ENCODE results near the gene HDAC10.

Gene HDAC10

DNA sequence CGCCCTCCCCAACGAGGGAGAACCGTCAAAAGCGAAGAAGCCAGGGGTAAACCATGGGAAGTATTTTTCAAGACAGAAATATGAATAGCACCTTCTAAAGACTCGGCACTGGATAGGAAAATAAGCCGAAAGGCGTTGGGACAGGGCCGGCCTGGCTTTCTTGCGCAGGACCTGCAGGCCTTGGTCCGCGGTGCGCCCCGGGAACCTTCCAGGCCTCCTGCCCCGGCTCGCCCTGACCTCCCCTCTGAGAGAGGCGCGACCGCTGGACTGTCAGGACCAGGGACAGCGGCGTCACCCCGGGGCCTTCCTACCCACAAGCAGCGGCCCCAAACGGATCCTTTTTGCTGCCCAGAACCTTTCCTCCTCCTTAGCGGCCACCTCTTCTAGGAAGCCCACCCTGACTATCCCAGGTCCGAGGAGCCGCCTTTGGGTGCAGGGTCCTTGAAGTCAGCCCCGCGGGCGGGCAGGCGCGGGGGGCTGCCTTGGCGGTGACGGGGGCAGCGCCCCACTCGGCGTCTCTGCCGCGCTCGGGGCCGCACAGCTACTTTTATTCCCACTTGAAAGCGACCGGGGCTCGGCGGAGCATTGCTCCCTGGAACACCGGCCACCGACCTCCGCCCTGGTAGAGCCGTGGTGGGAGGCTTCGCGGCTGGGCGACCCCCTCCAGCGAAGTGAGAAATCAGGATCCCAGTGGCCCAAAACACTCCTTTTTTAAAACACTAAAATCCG is 19.8 kb upstream of the HDAC10 start:
- peak; percentile 63 to 66 for DNase-seq (ENCODE audit: low read depth in 2 of 2)

DNA sequence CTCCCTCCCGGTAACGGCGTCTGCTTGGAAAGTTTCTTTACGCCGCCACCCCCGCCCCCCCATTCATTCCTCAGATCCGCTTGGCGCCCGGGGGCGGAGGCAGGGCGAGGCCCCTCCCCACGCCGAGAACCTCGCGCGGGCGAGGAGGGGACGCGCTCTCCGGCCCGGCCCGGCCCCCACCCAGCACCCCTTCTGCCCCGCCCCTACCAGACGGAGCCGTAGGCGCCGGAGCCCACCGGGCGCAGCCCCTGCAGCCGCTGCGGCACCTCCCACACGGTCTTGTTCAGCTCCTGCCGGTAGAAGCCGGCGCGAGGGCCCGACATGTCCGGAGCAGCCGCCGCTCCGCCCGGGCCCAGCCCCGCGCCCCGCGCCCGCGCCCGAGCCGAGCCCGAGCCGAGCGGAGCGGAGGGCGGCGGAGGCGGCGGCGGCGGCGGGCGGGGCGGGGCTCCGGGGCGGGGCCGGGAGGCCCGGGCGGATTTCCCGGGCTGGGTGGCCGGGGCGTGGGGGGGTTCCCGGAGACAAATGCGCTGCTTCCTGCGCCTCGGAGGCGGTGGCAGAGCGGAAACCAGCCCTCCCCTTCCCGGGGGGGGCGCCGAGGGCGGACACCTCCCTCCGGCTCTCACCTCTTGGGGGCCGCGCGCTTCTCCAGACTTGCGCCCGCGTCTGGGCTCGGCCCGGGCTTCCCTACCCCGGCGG is 19.1 kb upstream of the HDAC10 start, which contains the start of gene MAPK11:
Gene MAPK11, minus strand, starts transcription at position 411 of the 696 bp plus-strand sequence. Its CDS starts 88 bp downstream, at position 323.
- peak; percentile 38 to 63 for DNase-seq (ENCODE audit: low read depth in 2 of 2)

DNA sequence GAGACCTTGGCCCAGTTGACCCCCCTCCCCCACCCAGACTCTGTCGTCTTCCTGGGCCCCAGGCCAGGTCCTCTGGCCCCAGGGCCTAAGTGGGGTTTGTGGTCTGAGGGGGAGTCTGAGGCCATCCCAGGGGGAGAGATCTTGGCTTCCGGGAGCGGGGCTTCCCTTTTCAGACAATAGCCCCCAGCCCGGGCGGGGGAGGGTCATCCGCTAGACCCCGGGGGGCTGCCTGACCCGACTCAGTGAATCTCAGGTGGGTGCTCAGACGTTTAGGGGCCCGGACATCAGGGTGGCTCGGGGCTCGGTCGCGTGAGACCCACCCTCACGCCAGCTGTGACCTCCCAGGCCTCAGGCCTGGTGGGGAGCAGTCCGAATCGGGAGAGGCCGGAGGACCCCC is 18.5 kb upstream of the HDAC10 start:
- no peak for DNase-seq (ENCODE audit: low read depth in 2 of 2)

DNA sequence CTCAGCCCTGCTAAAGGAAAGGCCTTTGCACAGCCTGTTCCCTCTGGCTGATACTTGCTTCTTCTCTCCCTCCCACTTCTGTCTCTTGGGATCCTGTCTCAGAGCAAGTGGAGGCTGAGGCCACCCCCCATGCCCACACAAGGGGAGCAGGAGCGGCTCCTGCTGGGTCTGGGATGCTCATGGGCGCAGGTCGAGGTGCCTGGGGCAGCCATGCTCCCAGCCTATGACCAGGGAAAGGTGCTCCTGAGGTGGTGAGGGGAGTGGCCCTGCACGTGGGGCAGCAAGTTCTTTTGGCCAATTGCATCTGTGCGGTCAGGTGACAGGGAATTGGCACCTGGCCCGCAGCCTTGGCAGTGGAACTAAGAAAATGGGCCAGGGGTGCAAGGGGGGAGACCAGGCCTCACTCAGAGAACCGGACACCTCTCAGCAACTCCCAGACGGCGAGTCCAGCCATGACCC is 17.6 kb upstream of the HDAC10 start:
- no peak for DNase-seq (ENCODE audit: low read depth in 2 of 2)

DNA sequence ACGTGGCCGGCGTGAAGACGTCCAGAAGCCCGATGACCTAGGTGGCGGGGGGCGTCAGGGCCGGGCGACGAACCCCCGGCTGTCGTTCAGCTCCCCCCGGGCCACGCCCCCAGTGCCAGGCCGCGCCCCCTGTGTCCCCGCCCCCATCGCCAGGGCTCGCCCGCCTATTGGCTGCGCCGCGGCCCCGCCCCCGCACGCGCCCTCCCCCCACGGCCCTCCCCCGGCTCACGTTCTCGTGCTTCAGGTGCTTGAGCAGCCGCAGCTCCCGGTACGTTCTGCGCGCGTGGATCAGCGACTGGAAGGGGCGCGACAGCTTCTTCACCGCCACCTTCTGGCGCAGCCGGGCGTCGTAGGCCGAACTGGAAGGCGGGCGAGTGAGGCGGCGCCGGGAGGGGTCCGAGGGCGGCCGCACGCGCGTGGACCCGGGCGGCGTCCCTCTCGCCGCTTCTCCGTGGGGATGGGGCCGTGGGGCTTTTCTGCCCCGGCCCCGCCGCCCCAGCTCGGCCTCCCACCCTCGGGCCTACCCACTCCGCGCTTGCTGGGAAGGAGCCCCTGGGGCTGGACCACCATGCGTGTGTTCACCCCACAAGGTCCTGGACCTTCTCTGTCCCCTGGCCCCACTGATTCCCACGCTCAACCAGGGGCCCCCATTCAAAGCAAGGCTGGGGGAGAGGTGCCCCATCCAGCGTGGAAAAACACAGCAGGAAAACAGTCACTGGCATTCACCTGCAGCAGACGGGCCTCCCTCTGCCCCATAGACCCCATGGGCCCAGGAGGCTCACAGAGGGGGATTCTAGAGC is 16.7 kb upstream of the HDAC10 start:
- DNase-seq (ENCODE audit: low read depth in 2 of 2), result peak; percentile 50 to 64

DNA sequence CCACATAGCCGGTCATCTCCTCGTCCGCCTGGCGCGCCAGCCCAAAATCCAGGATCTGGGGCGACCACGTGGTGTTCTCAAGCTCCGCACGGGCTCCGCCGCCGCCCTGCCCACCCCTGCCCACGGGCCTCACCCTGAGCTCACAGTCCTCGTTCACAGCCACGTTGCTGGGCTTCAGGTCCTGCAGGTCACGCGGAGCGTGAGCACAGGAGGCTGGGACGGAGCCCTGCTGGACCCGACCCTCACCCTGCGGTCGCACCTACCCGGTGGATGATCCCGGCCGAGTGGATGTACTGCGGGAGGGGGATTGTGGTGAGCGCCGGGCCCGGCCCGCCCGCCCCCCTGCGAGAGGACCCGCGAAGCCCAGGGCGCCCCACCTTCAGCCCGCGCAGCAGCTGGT is 15.9 kb upstream of the HDAC10 start:
- DNase-seq (ENCODE audit: low read depth in 2 of 2), result no peak

DNA sequence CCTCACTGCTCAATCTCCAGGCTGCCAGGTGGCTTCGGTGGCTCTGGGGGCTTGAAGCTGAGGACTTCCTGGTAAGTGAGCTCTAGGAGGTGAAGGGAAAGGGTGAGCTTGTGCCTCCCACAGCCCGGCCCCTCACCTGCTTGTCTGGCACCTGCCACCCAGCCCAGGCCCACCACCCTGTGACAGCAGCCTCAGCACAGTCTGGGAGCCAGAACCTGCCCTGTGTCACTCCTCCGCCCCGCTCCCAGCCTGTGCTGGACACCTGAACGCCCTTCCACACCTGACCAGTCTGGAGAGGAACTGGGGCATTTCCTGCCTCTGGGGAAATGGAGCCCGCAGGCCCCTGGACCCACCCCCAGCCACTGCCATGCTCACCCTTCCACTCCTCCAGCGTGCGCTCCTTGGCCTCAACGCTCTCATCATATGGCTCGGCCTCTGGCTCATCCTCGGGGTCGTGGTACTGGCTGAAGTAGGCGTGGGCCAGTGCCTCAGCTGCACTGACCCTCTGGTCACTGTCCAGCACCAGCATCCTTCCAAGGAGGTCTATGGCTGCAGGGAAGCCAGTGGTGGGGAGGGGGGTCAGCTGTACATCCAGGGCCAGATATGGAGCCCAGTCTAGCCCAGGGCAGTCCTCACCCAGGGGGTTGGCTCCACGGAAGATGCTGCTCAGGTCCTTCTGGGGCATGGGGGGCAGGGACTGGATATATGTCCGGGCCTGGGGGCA is 14.0 kb upstream of the HDAC10 start:
- no peak for DNase-seq (ENCODE audit: low read depth in 2 of 2)

DNA sequence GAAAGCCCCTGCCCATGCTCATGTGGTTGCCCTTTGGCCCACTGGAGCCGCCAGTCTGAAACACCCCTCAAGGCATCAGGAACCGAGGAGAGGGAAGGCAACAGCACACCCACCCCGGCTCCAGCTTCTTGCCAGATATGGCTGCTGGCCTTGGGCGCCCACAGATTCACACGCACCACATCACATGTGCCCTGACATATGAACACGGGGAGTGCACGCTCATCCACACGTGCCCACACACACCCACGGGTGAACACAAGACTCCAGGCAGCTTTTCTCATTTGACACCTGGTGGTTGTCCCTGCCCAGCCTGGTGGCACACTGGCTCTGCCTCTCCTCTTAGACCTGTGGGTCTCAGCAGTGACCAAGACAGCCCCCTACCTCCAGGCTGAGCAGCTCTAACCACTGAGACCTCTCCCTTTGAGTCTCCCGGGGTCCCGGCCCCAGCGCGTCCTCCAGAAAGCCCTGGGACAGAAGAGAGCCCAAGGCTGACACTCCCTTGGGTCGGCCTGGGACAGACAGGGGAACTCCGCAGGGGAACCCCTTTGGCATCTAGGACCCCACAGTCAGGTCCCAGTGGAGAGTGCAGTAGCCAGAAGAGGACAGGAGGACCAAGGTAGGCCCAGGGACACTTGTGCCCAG is 13.2 kb upstream of the HDAC10 start:
- no peak for DNase-seq (ENCODE audit: low read depth in 2 of 2)

DNA sequence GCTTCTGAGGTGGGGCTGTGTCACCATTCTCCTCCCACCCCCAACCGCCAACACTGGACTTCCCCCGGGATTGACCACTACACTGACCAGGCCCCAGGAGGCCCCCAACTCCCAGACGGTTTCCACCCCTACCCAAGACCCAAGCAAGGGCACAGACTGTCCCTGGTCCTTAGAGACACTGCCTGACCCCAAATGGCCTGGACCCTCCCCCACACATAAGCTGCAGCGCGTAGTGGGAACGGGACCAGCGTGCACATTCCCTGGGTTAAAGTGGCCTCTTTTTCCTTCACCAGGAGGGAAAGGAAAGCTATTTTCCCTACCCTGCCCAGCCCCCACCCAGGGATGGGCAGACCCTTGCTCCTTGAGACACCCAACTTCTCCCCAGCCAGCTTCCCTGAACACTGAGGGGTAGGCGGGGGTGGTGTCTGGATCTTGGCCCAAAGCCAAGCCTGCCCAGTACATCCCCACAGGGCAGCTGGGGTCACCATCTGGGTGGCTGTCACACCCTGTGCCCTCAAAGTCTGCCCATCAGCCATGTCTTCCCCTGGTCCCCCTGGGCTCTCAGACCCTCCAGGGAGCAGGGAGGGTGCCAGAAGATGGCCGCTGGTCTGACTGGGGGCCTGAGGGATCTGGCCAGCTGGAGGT is 12.0 kb upstream of the HDAC10 start:
- DNase-seq (ENCODE audit: low read depth in 2 of 2), result no peak

DNA sequence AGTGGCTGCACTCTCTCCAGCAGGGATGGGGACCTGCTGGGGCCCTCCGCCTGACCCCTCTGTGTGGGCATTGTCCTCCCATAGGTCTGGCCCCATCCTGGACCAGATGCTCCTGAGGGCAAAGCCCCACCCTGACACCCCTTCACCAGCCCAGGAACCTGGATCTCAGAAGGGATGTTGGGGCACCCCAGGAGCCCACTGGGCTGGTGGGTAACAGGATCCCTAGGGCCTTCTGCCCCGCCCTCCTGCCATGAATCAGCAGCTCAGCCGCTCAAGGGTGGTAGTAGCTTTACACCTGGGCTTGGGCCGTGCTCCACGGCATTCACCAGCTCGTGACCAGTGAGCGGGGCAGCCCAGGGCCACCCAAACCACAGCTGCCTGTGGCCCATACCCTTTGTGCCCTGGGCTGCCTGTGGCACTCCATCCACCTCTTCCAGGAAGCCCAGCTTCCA is 11.4 kb upstream of the HDAC10 start:
- no peak for DNase-seq (ENCODE audit: low read depth in 2 of 2)

DNA sequence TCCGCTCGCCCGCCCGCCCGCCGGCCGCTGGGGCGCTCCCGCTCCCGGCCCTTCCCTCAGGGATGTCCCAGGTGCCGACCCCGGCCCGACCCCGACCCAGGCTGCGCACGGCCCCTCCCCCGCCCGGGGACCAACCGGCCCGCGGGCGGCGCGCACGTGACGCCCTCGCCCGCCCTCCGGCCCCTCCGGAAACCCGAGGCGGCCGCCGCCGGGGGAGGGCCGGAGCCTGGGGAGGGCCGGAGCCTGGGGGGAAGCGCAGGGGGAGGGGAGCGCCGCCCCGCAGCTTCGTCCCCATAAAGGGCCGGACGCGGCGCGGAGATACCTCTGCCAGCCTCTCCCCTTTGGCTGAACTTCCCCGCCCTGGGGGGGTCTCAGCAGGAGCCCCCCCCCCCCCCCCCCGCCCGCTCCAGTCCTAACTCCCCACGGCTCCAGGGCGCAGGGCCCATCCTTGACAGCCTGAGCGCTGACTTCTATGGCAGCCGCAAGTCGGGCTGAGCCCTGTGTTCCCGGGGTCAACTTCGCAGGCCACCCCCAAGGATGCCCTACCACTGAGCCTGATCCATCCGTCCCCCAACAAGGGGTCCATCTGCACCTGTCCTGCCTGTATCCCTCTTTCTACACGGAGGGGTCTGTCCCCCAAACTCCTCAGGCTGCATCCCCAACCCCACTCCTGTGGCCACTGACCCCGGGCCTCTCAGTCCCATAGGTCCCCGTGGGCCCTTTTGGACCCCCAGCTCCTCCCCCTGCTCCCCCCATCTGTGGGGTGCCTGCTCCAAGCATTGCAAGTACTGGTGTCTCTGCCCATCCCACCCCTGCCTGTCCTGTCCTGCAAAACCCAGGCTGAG is 10.8 kb upstream of the HDAC10 start, which contains the start of gene MAPK12:
Gene MAPK12, minus strand, starts transcription at position 69 of the 845 bp plus-strand sequence. CDS start 174 bp downstream, outside the sequence.
- no peak for DNase-seq (ENCODE audit: low read depth in 2 of 2)

DNA sequence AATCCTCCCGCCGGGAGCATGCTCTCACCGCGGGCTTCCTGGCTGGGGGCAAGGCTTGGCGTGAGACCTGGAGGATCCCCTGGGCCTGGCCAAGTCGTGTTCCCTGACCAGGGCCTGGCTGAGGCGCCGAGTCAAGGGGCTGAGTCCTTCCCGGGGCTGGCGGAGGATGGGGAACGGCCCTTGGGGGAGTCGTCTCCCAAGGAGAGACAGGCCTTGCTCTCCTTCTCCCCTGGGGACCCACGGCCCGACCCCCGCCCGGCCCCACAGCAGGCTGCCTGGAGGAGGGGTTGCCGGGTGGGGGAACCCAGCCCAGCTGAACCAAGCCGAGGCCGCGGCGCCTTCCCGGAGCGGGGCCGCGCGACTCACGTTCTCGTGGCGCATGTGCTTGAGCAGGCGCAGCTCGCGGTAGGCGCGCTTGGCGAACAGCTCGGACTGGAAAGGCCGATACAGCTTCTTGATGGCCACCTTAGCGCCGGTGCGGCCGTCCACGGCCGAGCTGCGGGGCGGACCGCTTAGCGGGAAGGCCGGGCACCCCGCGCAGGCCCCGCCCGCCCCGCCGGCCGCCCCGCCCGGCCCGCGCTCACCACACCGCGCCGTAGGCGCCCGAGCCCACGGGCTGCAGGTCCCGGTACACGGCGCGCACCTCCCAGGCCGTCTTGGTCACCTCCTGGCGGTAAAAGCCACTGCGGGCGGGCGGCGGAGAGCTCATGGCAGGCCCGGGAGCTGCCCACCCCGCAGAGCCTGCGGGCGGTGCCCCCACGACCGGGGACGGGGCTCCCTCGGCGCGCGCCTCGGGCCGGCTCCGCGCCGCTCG is 9.9 kb upstream of the HDAC10 start:
- peak in 1 of 2 donors; percentile 48 for DNase-seq (ENCODE audit: low read depth in 2 of 2)

DNA sequence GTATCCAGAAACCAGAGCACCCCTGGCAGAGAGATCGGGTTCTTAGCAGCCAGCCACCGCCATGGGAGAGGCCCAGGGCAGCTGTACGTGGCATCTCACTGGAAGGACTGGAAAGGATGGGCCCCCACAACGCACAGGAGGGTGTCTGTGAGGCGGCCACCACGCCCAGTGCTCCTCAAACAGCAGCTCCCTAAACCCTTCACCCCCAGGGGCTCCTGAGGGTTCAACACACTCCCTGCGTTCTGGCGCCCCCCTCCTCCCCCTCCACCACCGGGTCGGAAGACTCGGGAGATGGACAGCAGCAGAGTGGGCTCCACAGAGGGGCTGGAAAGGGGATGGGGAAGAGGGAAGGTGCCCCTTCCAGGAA is 9.4 kb upstream of the HDAC10 start:
- no peak for DNase-seq (ENCODE audit: low read depth in 2 of 2)

DNA sequence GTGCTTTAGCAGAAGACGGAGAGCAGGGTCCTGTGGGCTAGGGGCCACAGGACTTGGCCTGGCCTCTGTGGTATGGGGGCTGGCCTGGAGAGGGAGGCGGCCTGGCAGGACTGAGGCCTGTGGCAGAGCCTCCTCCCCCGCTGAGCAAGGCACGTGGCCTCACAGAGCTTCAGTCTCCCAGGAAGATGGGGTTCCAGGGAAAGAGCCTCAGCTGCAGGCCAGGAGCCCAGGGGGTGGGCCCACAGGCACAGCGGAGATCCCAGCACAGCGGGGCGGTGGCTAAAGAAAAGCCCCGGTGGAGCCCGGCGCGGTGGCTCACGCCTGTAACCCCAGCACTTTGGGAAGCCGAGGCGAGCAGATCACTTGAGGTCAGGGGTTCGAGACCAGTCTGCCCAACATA is 8.2 kb upstream of the HDAC10 start:
- DNase-seq (ENCODE audit: low read depth in 2 of 2), result no peak

DNA sequence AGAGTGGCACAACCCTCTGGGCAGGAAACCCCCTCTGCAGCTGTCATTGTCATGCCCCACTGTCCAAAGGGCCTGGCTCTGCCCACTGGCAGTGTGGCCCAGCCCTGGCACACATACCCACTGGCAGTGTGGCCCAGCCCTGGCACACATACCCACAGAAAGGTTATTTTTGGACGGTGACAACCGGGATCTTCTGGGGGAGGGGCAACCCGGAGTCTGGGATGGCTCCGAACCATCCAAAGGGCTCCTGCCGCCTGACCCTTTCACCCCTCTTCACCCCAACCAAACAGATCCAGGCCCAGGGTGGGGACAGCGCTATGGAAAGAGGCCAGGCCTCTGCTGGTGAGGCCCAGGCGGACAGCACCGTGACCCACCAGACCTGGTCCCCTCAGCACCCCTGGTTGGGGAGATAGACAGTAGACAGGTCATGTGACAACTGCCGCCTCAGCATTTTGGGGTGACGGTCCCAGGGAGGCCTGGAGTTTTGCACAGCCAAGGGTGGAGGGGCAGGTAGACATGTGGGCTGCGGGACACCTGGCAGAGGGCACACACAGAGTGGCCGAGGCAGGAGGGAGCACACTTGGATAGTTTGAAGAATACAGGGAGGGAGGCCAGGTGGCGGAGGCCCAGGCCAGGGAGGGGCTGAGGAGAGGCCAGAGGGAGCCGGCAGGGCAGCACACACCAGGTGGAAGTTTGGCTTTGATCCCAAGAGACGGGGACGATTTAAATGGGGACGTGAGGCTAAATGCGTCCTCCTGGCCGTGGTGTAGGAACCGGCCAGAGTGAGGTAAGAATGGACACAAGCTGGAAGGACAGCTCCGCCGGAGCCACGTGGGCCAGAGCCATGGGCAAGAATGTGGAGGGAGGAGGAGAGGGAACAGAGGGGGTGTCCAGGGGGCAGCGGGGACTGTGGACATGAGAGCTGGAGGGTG is 7.6 kb upstream of the HDAC10 start:
- DNase-seq (ENCODE audit: low read depth in 2 of 2), result no peak

DNA sequence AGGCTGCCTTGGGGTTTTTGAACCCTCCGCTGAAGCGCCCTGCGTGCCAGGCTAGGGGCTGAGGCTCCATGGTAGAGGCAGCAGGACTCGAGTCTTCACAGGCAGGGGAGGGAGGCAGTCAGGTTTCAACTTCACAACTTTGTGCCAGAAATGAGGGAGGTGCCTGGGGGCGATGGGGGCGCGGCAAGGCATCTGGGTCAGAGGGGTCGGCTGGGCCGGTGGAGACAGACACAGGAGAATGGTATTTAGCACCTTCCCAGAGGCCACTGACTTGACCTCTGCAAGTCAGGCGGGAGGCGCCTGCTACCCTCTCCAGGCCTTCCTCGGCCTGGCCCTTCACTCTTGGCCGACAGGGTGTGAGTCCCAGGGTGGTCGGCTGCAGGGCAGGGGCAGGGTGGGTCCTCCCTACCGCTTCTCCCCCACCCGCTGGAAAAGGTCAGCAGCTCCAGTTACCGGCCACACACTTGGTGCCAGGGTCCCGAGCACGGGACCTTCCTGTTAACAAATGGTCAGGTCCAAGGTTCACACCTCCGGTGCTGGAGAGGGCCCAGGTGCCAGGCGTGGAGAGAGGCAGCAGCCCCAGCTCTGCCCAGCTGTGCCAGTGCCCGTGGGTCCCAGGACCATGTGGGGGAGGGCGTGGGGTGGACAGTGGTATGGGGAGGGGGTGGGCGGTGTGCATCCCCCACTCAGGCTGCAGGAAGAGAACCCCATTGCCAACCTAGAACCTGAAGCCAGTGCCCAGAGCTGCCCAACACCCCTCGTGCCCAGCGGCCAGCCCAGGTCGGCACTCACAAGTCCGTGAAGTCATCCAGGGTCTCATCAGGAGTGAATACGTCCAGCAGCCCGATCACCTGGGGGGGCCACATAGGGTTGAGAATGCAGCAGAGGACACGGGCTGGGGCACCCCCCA is 6.6 kb upstream of the HDAC10 start:
- DNase-seq (ENCODE audit: low read depth in 2 of 2), result no peak

DNA sequence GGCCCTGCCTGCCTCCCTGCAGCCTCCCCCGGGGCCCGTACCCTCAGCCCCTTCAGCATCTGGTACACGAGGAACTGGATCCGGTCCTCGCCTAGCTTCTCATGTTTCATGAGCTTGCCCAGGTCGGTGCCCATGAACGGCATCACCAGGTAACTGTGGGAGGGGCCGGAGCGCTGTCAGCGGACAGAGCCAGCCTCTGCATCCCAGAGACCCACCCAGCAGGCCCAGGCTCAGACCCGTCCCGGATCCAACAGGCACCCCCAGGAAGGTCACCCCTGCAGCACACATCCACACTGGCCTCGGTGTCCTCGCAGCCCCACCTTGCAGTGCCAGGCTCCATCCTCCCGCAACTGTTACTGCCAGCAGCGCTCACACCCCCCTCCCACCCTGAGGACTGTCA is 6.0 kb upstream of the HDAC10 start:
- no peak for DNase-seq (ENCODE audit: low read depth in 2 of 2)

Data from stimulated activated CD4-positive, alpha-beta T cell treated with anti-CD3 and anti-CD28 coated beads, Interleukin-4, amount 100 ng/mL, for 48 hours (primary cell).